AML-193 (cell line): ENCODE measurements around the gene CKS1B.

Experiments
- DNase-seq, 2 experiments: peaks; one replicate each; lab custom pipeline; 2025; lab: John Stamatoyannopoulos, UW

The CKS1B gene

GRCh38 chr1:154987326-154987725 lies 12.8 kb downstream of the CKS1B start:
- DNase-seq, result no peak

DNA sequence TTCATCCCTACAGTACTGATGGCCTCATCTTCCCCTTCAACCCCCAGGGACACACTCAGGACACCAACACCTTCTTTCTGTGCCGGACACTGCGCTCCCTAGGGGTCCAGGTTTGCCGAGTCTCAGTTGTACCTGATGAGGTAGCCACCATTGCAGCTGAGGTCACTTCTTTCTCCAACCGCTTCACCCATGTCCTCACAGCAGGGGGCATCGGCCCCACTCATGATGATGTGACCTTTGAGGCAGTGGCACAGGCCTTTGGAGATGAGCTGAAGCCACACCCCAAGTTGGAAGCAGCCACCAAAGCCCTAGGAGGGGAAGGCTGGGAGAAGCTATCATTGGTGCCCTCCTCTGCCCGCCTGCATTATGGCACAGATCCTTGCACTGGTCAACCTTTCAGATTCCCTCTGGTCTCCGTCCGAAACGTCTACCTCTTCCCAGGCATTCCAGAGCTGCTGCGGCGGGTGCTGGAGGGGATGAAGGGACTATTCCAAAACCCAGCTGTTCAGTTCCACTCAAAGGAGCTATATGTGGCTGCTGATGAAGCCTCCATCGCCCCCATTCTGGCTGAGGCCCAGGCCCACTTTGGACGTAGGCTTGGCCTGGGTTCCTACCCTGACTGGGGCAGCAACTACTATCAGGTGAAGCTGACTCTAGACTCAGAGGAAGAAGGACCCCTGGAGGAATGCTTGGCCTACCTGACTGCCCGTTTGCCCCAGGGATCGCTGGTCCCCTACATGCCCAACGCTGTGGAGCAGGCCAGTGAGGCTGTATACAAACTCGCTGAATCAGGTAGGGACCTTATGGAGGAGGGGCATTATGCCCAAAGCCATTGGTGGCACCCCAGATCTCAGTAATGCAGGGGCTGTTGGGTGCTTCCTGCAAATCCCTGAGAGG lies 13.8 kb downstream of the CKS1B start:
- peak in 1 of 2 experiments; percentile 32 for DNase-seq

GRCh38 chr1:154989195-154989860 lies 14.8 kb downstream of the CKS1B start:
- DNase-seq, result no peak

- no peak for DNase-seq
These were observed 15.8 kb downstream of the CKS1B start for GRCh38 chr1:154990276-154990675.

DNA sequence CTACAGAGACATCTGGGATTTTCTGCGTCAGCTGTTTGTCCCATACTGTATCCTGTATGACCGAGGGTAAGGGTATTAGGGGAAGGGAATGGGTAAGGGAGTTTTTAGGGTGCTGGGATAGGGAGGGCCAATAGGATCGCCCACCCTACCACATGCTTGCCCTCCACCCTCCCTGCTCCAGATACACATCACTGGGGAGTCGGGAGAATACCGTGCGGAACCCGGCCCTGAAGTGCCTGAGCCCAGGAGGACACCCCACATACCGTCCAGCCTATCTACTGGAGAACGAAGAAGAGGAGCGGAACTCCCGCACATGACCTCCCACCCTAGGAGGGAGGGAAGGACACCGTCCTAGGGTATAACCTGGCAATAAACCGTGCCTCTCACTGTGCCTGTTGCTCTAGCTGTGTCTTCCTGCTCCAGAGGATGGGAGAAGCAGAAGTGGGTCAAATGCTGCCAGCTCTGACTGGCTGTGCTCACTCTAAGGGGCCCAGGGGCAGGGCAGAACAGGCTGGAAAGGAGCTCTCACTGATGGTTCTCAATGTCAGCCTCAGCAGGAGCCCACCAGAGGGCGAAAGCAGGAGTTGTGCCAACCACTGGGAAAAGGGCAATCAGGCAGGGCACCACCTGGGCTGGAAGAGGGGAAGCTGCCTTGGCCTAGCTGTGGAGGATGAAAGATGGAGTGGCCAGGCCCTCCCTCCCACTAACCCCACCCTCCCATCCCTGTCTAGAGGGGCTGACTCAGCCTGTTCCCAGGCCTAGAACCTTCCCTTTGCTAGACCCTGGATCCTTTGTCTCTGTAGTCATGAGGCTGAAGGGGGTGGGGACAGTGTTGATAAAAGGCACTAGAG lies 18.5 kb downstream of the CKS1B start:
- no peak for DNase-seq

GRCh38 chr1:154993572-154994268 lies 19.2 kb downstream of the CKS1B start, which contains the start of gene LENEP:
LENEP (plus strand) TSS chr1:154993586; CDS start chr1:154993608, 22 bp downstream.
- no peak for DNase-seq

DNA sequence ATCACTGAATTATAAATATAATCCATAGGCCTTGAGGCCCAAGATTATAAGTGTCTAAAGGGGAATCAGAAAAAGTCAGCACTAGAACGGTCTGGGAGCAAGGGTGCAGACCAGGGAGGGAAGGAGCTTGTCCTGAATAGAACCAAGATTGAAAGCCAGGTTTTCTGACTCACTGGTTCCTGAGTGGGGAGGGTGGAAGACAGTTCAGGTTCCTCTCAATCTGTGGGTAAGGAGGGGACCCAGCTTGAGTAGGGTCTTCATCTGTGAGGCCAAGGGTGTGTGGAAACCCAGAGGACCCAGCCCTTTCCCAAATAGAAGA lies 19.7 kb downstream of the CKS1B start:
- DNase-seq, result no peak

DNA sequence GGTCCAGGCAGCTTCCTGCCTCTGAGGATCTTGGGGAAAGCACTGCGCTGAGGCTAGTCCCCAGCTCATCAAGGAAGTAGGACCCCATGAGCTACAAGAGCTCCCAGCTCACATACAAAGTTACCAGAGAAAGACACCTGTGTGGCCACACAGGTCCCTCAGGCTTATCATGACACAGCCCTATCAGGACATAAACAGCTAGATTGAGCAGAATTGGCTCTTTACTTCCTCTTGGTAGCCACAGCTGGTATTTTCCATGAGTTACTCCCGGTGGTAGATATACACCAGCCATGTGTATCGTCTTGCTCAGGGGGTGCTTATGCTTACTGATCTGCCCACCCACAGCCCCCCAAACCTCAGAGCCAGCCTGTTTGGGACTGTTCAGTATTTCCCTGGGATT lies 20.1 kb downstream of the CKS1B start:
- no peak for DNase-seq

GRCh38 chr1:154995301-154995983 lies 21.0 kb downstream of the CKS1B start:
- DNase-seq, result peak; percentile 25 to 31

GRCh38 chr1:154996966-154997701 lies 22.7 kb downstream of the CKS1B start:
- DNase-seq, result peak; percentile 63 to 66

GRCh38 chr1:154998201-154998780 lies 23.8 kb downstream of the CKS1B start:
- no peak for DNase-seq

GRCh38 chr1:154998818-154999570 lies 24.5 kb downstream of the CKS1B start:
- peak; percentile 61 to 71 for DNase-seq

DNA sequence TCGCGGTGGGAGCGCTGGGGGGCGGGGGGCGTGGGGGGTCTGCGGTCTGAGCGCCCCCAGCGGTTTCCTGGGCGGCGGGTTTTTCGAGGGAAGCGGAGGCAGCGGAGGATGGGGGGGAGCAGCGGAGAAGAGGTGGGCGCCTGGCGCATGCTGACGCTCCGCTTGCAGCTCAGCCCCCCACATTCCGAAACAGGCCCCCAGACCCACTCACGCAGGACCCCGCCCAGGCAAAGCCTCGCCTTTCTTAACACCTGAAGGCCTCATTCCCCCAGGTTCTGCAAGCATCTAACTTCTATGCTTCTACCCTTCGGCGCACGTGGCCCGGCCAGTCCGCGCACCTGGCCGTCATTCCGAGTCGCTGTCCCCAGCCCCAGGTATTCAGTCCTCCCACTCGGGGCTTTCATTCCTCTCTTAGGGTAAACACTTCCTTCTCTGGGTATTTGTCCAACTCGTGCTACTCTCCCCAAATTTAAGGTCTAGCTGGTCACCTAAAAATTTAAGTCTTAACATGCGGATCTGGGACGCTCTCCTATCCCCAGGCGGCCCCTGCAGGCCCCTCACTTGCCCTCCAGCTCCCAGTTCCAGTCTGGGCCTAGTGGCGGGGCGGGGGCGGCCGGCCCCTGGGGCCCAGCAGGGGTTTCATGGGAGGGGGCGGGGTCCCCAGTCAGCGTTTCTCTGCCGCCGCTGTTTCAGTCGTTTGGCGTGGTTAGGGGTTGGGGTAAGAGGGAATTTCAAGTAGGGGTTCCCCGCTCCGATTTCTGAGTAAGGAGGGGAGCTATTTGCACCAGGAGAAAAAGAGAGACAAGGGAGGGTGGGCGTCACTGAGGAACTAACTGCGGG lies 25.3 kb downstream of the CKS1B start:
- no peak for DNase-seq

GRCh38 chr1:155000411-155000725 lies 25.9 kb downstream of the CKS1B start:
- no peak for DNase-seq

- peak; percentile 69 to 72 for DNase-seq
These were observed 26.4 kb downstream of the CKS1B start for GRCh38 chr1:155000726-155001424.

DNA sequence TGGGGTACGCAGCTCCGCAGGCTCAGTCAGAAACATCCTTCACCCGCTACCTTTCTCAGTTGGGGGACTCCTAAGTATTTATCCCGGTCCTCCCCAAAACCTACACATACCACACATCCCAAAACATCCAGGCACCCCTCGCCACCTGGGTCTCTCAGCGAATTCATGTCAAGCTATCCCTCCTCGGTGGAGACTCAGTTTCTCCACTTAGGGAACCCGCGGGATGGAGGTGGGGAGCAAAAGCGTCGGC lies 26.9 kb downstream of the CKS1B start:
- DNase-seq, result no peak

- DNase-seq, result peak; percentile 97 to 98
These were observed 27.4 kb downstream of the CKS1B start for GRCh38 chr1:155001675-155002463.
